ENCODE results near the gene DDX56. TPM values are rescaled to one million over a fixed set of nuclear protein-coding genes. Genes with fewer than 3 reads are reported as not detected.
A peak's percentile ranks its signal among the peaks of the same experiment; 100 is the strongest.

DDX56 gene
- total and polyA plus RNA-seq, 2 of the 13 experiments (the other 11 are each of a cell fraction or from before 2014, with no cell fraction given) = 82.6 to 120 TPM

DNA sequence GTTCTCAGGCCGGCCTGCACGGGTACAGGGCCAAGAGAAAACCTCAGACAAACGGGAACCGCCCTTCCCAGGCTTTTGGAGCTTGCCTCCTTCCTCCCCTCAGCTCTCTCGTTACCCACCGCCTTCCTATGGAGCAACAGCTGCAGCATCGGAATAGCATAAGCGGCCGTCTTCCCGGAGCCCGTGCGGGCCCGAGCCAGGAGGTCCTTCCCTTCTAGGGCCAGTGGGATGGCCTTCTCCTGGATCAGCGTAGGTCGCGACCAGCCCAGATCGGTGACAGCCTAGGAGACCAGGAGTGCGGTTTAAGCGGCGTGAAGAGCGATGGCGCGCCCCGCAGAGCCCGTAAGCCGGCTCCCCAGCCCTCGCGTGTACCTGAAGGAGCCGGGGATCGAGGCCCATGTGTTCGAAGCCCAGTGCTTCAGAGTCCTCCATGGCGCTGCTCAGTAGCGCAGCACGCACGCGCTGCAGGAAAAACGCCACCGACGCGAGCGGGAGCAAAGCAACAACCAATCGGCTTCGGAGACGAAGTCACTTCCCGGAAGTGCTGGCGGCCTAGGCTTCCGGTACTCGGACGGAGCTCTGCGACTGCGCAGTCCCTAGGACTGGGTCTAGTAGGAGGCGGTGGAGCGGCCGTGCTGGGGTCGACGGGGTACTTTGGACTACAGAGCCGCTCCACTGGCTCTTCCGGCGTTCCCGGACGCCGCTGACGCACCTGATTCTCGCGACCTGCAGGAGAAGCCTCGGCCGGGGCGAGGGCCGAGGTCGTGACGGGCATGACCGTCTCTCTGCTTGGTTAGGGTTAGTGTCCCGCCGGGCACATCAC, at the start of gene DDX56 (continued):
- TF ChIP-seq, protein P1, sequence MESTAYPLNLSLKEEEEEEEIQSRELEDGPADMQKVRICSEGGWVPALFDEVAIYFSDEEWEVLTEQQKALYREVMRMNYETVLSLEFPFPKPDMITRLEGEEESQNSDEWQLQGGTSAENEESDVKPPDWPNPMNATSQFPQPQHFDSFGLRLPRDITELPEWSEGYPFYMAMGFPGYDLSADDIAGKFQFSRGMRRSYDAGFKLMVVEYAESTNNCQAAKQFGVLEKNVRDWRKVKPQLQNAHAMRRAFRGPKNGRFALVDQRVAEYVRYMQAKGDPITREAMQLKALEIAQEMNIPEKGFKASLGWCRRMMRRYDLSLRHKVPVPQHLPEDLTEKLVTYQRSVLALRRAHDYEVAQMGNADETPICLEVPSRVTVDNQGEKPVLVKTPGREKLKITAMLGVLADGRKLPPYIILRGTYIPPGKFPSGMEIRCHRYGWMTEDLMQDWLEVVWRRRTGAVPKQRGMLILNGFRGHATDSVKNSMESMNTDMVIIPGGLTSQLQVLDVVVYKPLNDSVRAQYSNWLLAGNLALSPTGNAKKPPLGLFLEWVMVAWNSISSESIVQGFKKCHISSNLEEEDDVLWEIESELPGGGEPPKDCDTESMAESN (CRISPR knock-in tag; conservative IDR thresholded peaks at IDR 0.05) = peak; percentile 38; the same call in 1 of the 2 replicates
- TF ChIP-seq IKZF4 (CRISPR knock-in tag; IDR thresholded peaks at IDR 0.05; ENCODE audit: borderline replicate concordance, low read depth, not compliant biosample characterization) = peak; percentile 88
- 0 out of 2 replicates have a peak, but pooled peaks have one; percentile 66 for TF ChIP-seq MAF1 (CRISPR knock-in tag; IDR thresholded peaks at IDR 0.05; ENCODE audit: borderline replicate concordance)
- no peak for TF ChIP-seq RBAK (CRISPR knock-in tag; IDR thresholded peaks at IDR 0.05)
- TF ChIP-seq, protein P2, sequence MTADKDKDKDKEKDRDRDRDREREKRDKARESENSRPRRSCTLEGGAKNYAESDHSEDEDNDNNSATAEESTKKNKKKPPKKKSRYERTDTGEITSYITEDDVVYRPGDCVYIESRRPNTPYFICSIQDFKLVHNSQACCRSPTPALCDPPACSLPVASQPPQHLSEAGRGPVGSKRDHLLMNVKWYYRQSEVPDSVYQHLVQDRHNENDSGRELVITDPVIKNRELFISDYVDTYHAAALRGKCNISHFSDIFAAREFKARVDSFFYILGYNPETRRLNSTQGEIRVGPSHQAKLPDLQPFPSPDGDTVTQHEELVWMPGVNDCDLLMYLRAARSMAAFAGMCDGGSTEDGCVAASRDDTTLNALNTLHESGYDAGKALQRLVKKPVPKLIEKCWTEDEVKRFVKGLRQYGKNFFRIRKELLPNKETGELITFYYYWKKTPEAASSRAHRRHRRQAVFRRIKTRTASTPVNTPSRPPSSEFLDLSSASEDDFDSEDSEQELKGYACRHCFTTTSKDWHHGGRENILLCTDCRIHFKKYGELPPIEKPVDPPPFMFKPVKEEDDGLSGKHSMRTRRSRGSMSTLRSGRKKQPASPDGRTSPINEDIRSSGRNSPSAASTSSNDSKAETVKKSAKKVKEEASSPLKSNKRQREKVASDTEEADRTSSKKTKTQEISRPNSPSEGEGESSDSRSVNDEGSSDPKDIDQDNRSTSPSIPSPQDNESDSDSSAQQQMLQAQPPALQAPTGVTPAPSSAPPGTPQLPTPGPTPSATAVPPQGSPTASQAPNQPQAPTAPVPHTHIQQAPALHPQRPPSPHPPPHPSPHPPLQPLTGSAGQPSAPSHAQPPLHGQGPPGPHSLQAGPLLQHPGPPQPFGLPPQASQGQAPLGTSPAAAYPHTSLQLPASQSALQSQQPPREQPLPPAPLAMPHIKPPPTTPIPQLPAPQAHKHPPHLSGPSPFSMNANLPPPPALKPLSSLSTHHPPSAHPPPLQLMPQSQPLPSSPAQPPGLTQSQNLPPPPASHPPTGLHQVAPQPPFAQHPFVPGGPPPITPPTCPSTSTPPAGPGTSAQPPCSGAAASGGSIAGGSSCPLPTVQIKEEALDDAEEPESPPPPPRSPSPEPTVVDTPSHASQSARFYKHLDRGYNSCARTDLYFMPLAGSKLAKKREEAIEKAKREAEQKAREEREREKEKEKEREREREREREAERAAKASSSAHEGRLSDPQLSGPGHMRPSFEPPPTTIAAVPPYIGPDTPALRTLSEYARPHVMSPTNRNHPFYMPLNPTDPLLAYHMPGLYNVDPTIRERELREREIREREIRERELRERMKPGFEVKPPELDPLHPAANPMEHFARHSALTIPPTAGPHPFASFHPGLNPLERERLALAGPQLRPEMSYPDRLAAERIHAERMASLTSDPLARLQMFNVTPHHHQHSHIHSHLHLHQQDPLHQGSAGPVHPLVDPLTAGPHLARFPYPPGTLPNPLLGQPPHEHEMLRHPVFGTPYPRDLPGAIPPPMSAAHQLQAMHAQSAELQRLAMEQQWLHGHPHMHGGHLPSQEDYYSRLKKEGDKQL (CRISPR knock-in tag; IDR thresholded peaks at IDR 0.05; ENCODE audit: low read depth) = peak; percentile 51; the same call in 1 of the 2 replicates
- TF ChIP-seq, protein P3, sequence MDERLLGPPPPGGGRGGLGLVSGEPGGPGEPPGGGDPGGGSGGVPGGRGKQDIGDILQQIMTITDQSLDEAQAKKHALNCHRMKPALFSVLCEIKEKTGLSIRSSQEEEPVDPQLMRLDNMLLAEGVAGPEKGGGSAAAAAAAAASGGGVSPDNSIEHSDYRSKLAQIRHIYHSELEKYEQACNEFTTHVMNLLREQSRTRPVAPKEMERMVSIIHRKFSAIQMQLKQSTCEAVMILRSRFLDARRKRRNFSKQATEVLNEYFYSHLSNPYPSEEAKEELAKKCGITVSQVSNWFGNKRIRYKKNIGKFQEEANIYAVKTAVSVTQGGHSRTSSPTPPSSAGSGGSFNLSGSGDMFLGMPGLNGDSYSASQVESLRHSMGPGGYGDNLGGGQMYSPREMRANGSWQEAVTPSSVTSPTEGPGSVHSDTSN (CRISPR knock-in tag; IDR thresholded peaks at IDR 0.05) = no peak
- TF ChIP-seq NFIB (CRISPR knock-in tag; IDR thresholded peaks at IDR 0.05; ENCODE audit: borderline replicate concordance) = 0 out of 2 replicates have a peak, but pooled peaks have one; percentile 78
- TF ChIP-seq FOXA1 (IDR thresholded peaks at IDR 0.05) = no peak
- TF ChIP-seq FOXA1 (CRISPR knock-in tag; IDR thresholded peaks at IDR 0.05) = peak; percentile 14; the same call in 1 of the 2 replicates
- TF ChIP-seq E2F1 (CRISPR knock-in tag; IDR thresholded peaks at IDR 0.05) = peak; percentile 96
- TF ChIP-seq, protein P4, sequence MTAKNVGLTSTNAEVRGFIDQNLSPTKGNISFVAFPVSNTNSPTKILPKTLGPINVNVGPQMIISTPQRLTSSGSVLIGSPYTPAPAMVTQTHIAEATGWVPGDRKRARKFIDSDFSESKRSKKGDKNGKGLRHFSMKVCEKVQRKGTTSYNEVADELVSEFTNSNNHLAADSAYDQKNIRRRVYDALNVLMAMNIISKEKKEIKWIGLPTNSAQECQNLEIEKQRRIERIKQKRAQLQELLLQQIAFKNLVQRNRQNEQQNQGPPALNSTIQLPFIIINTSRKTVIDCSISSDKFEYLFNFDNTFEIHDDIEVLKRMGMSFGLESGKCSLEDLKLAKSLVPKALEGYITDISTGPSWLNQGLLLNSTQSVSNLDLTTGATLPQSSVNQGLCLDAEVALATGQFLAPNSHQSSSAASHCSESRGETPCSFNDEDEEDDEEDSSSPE (CRISPR knock-in tag; IDR thresholded peaks at IDR 0.05) = peak; percentile 96
- no peak for TF ChIP-seq MTF2 (CRISPR knock-in tag; IDR thresholded peaks at IDR 0.05; ENCODE audit: borderline replicate concordance)
- TF ChIP-seq POLR2AphosphoS2 (IDR thresholded peaks at IDR 0.05; ENCODE audit: low read depth, low read length) = no peak
- peak; percentile 94 for TF ChIP-seq ISX (CRISPR knock-in tag; conservative IDR thresholded peaks at IDR 0.05)
- peak; percentile 17; the same call in 1 of the 2 replicates for TF ChIP-seq STAG1 (CRISPR knock-in tag; IDR thresholded peaks at IDR 0.05)

Data from HepG2 (cell line).